ENCODE data around the gene KLRK1.
"Not testable (repeated sequence)": the region's sequence is repeated elsewhere in the genome, so short reads cannot be mapped to it uniquely, and the experiment has no call there.

The KLRK1 gene

DNA sequence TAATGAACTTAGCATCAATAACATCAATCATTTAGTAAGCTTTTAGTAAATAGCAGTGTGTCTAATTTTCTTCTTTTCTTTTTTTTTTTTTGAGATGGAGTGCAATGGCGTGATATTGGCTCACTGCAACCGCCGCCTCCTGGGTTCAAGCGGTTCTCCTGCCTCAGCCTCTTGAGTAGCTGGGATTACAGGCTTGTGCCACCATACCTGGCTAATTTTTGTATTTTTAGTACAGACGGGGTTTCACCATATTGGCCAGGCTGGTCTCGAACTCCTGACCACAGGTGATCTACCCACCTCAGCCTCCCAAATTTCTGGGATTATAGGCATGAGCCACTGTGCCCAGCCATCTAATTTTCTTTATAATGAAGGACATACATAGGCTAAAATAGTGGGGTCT, 2.3 kb downstream of the KLRK1 start:
- DNase-seq, result not testable (repeated sequence)

DNA sequence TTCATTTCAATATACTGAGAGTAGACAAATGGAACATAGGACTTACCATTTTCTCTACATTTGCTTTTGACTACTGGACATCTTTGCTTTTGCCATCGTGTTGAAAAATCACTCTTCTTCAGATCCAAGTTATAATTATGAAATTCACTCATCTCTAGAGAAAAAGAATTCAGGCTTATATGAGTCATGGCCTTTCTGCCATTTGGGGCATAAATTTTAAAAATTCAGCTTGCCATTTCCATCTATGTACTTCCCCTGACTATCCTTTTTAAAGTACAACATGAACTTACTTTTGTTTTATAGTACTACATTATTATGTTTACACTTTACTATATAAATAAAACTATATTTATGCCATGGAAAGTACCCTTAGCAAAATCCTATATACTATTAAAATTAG, 3.0 kb downstream of the KLRK1 start:
- no peak for DNase-seq

DNA sequence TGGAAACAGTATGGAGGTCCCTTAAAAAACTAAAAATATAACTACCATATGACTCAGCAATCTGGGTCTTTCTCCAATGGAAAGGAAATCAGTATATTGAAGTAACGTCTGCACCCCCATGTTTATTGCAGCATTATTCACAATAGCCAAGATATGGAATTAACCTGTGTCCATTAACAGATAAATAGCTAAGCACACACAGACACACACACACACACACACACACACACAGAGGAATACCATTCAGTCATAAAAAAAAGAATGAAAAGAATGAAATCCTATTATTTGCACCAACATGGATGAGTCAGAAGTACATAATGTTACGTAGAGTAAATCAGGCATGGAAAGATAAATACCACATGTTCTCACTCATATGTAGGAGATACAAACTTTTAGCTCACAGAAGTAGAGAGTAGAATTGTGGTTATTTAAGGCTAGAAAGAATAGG, 4.7 kb downstream of the KLRK1 start:
- no peak for DNase-seq

DNA sequence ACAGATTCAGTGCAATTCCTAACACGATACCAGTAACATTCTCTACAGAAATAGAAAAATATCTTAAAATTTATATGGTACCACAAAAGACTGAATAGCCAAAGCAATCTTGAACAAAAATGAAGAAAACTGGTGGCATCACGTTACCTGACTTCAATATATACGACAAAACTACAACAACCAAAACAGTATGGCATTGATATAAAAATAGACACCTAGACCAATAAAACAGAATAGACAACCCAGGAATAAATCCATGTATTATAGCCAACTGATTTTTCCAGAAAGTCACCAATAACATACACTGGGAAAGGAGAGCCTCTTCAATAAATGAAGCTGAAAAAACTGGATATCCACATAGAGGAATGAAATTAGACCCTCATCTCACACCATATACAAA, 5.7 kb downstream of the KLRK1 start:
- DNase-seq, result no peak

DNA sequence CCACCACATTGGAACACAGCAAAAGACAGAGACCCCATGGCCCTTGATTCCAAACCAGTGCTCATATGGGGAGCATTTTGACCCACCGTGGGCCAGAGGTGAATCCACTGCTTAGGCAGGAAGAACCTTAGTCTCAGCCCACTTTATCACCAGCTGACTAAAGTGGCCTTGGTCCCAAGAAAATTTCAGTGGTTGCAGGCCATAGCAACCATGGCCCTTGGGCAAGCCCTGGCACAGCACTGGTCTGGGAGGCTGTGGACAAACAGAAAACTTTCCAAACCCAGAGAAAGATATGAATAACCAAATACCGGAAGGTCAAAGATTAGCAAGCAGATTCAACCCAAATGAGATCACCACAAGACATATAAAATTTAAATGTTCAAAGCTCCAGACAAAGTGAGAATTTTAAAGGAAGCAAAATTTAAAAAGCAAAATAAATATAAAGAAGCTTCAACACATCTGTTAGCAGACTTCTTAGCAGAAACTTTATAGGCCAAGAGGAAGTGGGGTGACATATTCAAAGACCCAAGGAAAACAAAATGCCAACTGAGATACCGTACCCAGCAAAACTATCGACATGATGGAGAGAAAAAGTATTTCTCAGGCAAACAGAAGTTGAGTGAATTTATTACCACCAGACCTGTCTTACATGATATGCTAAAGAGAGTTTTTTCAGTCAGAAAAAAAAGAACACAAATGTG, 7.8 kb downstream of the KLRK1 start:
- DNase-seq, result no peak

DNA sequence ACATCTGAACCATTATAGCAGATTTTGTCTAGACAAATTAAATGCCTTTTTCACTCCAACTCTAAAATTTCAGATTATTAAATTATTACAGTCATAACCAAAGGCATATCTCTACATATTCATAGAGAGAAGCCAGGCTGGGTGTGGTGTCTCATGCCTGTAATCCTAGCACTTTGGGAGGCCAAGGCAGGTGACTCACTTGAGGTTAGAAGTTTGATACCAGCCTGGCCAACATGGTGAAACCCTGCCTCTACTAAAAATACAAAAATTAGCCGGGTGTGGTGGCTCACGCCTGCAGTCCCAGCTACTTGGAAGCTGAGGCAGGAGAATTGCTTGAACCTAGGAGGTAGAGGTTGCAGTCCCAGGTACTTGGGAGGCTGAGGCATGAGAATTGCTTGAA, 11.1 kb downstream of the KLRK1 start:
- not testable (repeated sequence) for DNase-seq

DNA sequence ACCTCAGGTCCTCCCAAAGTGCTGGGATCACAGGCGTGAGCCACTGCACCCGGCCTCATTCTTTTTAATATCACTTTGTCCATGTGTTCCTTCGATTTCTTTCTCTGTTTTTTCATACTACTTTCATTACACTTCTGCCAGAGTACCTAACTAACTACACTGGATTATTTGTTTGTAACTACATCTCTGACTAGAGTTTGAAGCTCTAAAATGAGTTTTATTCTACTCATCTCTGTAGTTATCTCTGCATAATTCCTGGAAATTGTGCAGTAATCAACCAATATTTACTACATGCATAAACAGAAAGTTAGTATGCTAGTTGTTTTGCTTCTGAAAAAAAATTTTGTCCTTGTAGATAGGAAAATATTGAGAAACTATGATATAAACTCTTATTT, 15.2 kb downstream of the KLRK1 start:
- DNase-seq, result no peak

DNA sequence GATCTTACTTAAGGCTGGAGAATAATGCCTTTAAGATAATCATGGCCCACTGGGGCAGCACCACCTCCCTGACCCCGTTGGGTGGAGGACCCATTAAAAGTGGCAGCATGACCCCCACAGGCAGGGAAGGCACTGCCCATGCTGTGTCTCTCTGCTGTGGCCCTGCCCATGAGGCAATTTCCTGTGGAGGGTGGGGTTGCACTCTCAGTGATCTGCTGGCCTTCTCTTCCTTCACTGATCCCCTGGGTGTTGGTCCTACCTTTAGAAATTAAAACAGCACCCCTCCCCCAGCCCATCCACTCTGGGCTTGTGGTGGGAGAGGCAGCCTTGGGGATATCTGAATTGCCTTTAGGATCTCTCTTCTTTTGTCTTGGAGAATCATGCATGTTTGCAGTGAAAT, 17.3 kb downstream of the KLRK1 start:
- DNase-seq, result no peak

DNA sequence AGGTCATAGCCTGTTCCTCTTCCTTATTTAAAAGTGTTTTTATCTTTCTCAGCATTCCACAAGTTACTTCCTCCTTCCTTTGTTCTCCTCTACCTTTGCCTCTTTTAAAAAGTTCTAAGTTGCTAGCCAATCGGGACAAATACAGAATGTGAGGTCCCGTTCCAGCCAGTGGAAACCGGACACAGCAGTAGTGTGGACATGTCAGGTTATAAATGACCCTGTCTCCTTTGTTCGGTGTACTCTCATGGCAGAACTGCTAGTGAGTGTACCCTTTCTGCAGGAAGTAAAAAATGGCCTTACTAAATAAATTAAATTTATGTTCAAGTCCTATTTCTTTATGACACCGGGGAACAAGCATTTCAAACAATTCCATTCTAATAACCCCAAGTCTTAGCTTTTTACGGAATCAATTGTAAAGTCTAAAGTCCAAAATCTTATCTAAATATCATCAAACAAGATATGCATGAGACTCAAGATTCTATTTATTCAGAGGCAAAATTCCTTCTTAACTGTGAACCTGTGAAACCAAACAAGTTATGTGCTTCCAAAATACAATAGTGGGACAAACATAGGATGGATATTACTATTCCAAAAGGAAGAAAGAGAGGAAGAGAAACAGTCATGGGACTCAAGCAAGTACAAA, 17.8 kb downstream of the KLRK1 start:
- DNase-seq, result not testable (repeated sequence)

DNA sequence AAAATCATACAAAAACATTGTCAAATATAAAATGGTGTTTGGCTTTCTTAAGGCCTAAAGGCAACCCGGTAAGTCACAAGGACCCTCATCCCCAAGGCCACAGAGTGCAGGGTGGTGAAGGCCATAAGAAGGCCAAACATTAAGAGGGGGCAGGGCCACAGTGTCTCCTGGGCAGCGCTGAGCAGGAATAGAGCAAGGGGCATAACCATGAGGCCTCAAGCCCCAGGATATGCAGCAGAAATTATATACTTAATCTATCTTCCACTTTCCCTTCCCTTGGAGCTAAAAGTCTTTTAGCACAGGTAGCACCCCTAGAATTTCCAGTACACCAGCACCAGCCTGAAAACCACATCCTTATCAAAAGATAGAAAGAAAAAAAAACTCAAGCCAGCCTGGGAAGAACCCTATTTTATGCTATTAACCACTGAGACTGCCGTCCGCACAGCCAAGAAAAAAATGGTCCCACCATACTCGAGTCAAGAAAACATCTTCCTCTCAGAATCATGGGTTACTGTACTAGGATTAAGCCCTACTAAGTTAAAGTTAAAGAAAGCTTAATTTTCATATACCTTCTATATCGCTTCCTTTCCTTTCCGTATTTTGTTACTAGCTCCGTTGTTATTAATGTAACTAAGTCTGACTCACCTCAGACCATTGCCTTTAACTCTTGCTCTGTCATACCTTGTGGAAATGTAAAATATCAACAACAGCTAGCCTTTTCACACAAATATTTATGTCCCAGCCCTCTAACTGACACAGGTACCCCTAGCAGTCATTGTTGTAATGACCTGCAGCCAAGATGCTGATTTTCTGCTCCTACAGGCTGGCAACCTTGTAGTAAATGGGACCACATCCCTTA, 20.1 kb downstream of the KLRK1 start:
- no peak for DNase-seq

DNA sequence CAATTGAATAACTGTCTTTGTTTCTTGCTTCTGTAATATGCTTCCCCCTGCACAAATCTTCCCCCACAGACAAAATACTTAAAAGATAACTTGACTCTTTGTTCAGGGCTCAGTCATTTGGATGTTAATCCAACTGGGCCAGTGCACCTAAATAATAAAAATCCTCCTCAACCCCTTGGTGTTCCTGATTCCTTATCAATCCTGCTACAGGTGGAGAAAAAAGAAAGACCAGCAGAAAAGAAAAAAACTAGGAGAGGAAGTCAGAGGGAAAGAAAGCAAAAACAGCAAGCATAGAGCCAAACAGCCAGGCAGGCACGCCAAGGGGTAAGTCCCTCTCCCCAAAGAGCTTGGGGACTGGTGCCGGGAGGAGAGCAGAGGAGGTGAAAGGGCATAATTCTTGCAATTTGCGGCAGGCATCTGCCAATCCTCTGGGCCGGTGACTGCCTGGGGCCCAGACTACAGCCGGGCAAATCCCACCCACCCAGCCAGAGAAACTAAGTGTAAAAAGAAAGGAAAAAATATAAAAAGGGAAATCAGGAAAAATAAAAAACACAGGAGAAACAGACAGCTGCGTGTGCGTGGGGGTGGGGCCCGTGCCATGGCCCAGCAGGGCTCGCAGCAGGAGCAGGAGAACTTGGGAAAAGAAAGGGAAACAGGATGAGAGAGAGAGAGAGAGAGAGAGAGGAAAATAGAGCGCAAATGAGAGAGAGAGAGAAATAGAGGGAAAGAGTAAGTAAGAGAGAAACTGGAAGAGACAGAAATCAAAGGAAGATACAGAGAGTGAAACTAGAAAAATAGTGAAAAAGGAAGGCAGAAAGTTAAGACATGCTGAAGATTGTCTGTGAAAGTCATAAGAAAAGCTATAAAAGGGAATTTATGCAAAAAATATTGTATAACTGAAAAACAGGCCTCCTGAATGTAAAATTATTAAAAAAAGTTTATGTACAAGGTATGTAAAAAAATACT, 21.4 kb downstream of the KLRK1 start:
- DNase-seq, result no peak

DNA sequence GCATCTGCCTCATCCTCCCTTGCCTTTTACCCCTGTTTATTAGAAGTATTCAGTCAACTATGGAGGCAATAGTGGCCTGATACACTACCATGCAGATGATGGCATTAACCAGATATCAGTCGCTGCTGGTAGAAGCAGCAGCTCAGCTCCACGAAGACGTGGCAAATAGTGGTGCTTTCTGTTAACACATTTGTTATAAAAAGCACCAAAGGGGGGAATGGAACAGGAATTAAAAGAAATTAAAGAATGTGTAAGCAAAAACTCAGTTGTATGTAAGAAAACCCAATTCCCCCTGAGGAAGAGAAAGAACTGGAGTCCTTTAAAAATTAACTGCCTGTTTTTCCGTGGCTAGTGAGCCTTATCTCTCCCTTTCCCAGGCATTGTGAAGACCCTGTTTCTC, 22.1 kb downstream of the KLRK1 start:
- not testable (repeated sequence) for DNase-seq

DNA sequence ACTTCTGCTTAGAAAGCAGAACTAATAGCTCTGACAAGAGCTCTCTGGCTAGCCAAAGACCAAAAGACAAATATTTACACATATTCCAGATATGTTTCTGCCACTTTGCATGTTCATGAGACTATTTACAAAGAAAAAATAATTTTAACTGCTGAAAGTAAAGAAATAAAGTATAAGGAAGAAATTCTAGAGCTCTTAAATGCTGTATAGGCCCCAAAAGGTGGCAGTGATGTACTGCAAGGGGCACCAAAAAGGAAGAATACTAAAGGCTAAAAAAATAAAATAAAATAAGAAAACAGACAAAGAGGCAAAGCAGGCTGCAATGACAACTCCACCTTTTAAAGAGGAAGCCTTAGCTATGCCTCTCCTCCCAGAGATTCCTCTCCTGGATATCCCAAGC, 23.0 kb downstream of the KLRK1 start:
- no peak for DNase-seq

DNA sequence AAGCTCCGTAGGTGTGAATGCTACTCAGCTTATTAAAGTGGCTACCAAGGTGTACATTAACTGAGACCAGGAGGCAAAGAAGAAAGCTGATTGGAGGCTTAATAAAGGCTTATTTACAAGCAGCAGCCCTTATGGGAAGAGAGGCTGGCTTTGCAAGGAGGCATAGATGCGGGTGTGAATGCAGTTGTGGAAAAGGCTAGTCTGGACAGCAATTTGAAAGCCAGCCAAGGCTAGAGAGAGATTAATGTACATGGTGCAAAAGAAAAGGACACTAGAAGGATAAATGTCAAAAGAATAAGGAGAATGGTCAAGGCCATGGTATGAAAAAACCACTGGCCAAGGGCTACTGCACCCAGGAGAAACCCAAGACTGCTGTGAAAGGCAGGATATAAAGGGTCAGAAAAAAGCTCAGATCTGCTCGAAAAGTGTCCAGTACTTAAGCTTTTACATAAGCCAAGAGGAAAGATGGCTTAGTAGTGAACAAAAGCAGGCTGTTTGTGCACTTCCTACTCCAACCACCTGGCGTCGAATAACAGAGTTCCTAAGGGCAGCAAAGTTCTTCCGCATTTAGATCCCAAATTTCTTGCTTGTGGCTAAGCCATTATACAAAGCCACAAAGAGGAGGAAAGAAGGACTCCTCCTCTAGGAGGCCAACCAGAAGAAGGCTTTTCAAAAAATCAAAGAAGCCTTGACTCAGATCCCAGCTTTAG, 24.0 kb downstream of the KLRK1 start:
- no peak for DNase-seq

DNA sequence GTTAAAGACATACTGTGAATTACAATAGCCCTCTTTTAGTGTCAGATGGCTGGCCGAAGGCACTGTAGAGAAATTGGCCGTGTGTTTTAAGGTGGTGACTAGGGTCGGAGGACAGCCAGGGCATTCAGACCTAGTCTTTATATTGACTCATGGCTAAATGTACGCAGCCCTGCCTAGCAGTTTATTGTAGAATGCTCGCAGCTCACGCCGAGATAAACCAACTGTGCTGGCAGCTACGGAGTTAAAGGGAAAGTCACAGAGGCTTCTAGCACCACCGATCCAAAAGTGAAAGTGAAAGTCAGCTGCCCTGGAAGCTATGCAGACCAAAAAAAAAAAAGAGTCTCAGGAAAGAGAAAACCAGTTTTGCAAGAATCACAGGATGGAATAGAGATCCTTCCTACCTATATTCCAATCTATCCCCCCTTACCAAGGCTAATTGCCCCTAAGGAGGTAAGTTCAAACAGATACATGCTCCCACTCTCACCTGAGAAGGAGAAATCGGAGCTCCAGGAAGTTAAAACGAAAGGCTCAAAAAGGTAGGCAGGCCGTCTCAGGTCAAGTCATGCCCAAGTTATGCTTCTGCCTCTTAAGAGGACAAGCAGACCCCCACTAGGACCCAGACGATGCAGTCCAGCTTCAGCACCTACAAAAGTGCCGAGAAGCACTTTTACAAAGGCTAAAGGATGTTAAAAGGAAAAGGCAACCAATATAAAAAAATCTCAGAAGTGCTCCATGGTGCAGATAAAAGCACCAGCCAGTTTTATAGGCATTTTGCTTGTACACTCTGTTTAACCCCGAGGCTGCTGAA, 24.8 kb downstream of the KLRK1 start:
- peak; percentile 79 for DNase-seq

DNA sequence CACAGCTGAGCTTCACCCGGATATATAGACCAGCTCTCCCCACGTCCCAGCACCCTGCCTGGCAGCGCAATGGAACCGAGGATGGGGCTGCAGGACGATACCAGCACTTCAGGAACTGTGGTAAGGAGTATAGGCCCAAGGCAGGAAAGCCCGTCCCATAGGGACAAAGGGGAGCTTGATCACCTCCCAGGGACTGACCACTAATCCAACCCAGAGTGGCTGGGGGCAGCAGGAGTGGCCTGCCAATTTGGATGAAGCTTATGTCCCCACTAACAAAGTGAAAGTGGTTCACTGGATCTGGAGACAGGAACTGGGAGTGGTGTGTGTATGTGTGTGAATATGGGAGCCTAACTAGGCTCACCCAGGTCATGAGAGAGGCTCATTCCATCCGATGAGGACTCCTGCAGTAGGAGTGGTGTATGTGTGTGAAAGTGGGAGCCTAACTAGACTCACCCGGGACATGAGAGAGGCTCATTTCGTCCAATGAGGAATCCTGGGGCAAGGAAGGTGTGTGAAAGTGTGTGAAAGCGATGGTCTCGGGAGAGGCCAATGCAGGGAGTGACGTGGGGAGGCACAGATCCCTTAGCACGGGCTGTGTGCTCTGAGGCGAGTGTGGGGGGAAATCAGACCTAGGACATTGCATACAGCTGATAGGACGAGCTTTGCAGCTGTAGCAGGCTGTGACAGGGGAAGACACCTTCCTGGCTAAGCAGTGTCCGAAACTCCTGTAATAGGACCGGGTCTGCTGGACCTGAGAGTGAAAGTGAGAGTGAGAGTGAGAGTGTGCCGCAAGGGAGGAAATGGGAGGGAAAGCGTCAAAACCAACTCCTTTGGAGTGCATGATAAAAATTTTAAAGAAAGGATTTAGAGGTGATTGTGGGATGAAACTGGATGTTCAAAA, 25.7 kb downstream of the KLRK1 start:
- DNase-seq, result peak; percentile 67

DNA sequence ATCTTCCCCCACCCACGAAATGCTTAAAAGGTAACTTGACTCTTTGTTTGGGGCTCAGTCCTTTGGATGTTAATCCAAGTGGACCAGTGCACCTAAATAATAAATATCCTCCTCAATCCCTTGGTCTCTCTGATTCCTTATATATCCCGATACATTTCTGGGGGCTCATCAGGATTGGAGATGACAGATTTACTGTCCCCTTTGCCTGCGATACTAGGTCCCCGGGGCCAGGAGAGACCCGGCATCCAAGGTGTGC, 26.3 kb downstream of the KLRK1 start:
- no peak for DNase-seq

DNA sequence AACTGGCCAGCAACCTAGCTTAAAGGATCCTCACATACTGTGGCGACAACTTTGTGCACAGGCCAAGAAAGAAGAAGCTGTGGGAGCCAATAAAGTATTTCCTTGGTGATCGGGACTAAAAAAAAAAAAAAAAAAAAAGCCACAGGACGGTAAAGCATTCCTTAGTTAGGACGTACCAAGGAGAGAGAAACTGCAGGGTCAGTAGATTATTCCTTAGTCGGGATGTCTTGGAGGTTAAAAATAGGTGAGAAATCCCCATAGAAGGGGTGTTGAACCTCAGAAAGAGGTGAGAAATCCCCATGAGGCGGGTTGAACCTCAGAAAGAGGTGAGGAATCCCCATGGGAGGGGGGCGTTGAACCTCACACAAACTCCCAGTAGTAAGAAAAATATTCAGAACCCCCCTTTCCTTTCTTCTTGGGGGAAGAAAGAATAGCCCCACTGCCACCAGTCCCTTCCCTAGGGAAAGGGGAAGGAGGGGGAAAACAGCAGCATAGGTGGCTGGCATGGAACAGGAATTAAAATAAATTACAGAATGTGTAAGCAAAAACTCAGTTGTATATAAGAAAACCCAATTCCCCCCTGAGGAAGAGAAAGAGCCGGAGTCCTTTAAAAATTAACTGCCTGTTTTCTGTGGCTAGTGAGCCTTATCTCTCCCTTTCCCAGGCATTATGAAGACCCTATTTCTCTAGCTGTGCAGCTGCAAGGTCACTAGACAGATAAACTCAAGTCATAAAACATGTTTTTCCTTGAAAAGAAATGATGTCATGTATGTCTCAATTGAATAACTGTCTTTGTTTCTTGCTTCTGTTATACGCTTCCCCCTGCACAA, 26.8 kb downstream of the KLRK1 start:
- no peak for DNase-seq

DNA sequence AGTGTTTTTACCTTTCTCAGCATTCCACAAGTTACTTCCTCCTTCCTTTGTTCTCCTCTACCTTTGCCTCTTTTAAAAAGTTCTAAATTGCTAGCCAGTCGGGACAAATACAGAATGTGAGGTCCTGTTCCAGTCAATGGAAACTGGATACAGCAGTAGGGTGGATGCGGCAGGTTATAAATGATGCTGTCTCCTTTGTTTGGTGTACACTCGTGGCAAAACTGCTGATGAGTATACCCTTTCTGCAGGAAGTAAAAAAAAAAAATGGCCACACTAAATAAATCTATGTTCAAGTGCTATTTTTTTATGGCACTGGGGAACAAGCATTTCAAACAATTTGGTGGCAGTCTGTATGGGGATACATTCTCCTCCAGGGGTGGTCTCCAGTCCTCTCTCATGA, 27.5 kb downstream of the KLRK1 start:
- DNase-seq, result no peak
